GM23338 (cell line): ENCODE results near the gene DLL4. TPM values are rescaled to one million over a fixed set of nuclear protein-coding genes. Genes with fewer than 3 reads are reported as not detected.

Source experiments
- ATAC-seq: fragments of 200-7000 bp; cut with Tn5 transposase; 3 replicates; pipeline ENCODE4 v1.9.1; 2020
- DNase-seq: peaks from one replicate; pipeline ENCODE4 v3.0.0-alpha.2; 2015; ENCODE audit warnings: low spot score
- H2AFZ ChIP-seq: fragments of 200-600 bp; sonication (generic); 2 replicates; pipeline ENCODE4 v1.8.0; 2016; ENCODE audit warnings: antibody characterized with exemption, mild to moderate bottlenecking, moderate library complexity
- H3F3A ChIP-seq: fragments of 200-600 bp; sonication (generic); replicated peaks from 2 replicates; pipeline ENCODE4 v1.8.0; 2017; ENCODE audit warnings: antibody characterized with exemption, mixed run types, low read depth
- H3K27ac ChIP-seq: fragments of 200-600 bp; sonication (generic); 2 replicates; pipeline ENCODE4 v1.6.1; 2016; ENCODE audit warnings: low read depth
- H3K27me3 ChIP-seq: fragments of 200-600 bp; sonication (generic); 2 replicates; pipeline ENCODE4 v1.8.0; 2016; ENCODE audit warnings: mild to moderate bottlenecking, mixed run types, moderate library complexity; ENCODE audit not compliant: insufficient read depth
- H3K36me3 ChIP-seq: fragments of 200-600 bp; sonication (generic); 2 replicates; pipeline ENCODE4 v1.8.0; 2016; ENCODE audit warnings: mild to moderate bottlenecking; ENCODE audit not compliant: insufficient read depth
- H3K4me1 ChIP-seq: fragments of 200-600 bp; sonication (generic); 2 replicates; pipeline ENCODE4 v1.8.0; 2016; ENCODE audit warnings: mild to moderate bottlenecking, moderate library complexity; ENCODE audit not compliant: insufficient read depth
- H3K4me2 ChIP-seq: fragments of 200-600 bp; sonication (generic); 2 replicates; pipeline ENCODE4 v1.7.1; 2017; ENCODE audit warnings: mixed run types
- H3K4me3 ChIP-seq: fragments of 200-600 bp; sonication (generic); 2 replicates; pipeline ENCODE4 v1.6.1; 2016; ENCODE audit warnings: mixed run types
- H3K79me2 ChIP-seq: fragments of 200-600 bp; sonication (generic); replicated peaks from 2 replicates; pipeline ENCODE4 v1.8.0; 2017; ENCODE audit warnings: mild to moderate bottlenecking; ENCODE audit not compliant: insufficient read depth
- H3K9me2 ChIP-seq: fragments of 200-600 bp; sonication (generic); 2 replicates; pipeline ENCODE4 v1.8.0; 2017; ENCODE audit not compliant: insufficient read depth
- H4K20me1 ChIP-seq: fragments of 200-600 bp; sonication (generic); replicated peaks from 2 replicates; pipeline ENCODE4 v1.8.0; 2017; ENCODE audit warnings: mild to moderate bottlenecking; ENCODE audit not compliant: insufficient read depth
- H3K27ac Mint-ChIP-seq: 2 replicates; pipeline ENCODE4 v1.8.0; 2020; ENCODE audit warnings: inconsistent platforms, mild to moderate bottlenecking, moderate library complexity, mixed read lengths
- H3K27me3 Mint-ChIP-seq: 3 replicates; pipeline ENCODE4 v1.8.0; 2022; ENCODE audit warnings: low read depth, mild to moderate bottlenecking, moderate library complexity, mixed read lengths, inconsistent platforms; ENCODE audit not compliant: insufficient read depth, poor library complexity
- H3K36me3 Mint-ChIP-seq: 3 replicates; pipeline ENCODE4 v1.8.0; 2021; ENCODE audit warnings: low read depth, mild to moderate bottlenecking, inconsistent platforms, moderate library complexity, mixed read lengths
- H3K4me1 Mint-ChIP-seq: 3 replicates; pipeline ENCODE4 v1.8.0; 2020; ENCODE audit warnings: mild to moderate bottlenecking, inconsistent platforms, mixed read lengths
- H3K4me3 Mint-ChIP-seq: 3 replicates; pipeline ENCODE4 v1.8.0; 2021; ENCODE audit warnings: moderate library complexity, mild to moderate bottlenecking, inconsistent platforms, mixed read lengths
- H3K9me3 Mint-ChIP-seq: 3 replicates; pipeline ENCODE4 v1.8.0; 2020; ENCODE audit warnings: moderate library complexity, mild to moderate bottlenecking, inconsistent platforms, mixed read lengths
- CREB1 ChIP-seq: fragments of 250-450 bp; sonication (Bioruptor Pico); IDR thresholded peaks from 2 replicates; pipeline ENCODE4 v1.5.0; 2020; ENCODE audit warnings: low read depth, mild to moderate bottlenecking, moderate library complexity
- EZH2 ChIP-seq: fragments of 200-600 bp; sonication (generic); IDR thresholded peaks from one replicate; pipeline ENCODE4 v1.8.0; 2017; ENCODE audit warnings: antibody characterized with exemption, mild to moderate bottlenecking, low read depth; ENCODE audit not compliant: unreplicated experiment
- EZH2phosphoT487 ChIP-seq: fragments of 200-600 bp; sonication (generic); IDR thresholded peaks from one replicate; pipeline ENCODE4 v1.8.1; 2018; ENCODE audit warnings: antibody characterized with exemption; ENCODE audit not compliant: unreplicated experiment
- JUNB ChIP-seq: IDR thresholded peaks from one replicate; pipeline ENCODE4 v1.6.1; 2016; ENCODE audit warnings: antibody characterized with exemption; ENCODE audit not compliant: unreplicated experiment
- NANOG ChIP-seq: IDR thresholded peaks from 2 replicates; pipeline ENCODE4 v1.6.1; 2016; ENCODE audit warnings: antibody characterized with exemption, borderline replicate concordance
- POLR2AphosphoS5 ChIP-seq: IDR thresholded peaks from 2 replicates; pipeline ENCODE4 v1.6.1; 2016; ENCODE audit warnings: antibody characterized with exemption, low read depth
- STAT1 ChIP-seq: IDR thresholded peaks from one replicate; pipeline ENCODE4 v1.6.1; 2016; ENCODE audit warnings: antibody characterized with exemption; ENCODE audit not compliant: unreplicated experiment
- ZNF114 ChIP-seq: fragments of 250-450 bp; sonication (Bioruptor Pico); IDR thresholded peaks from 2 replicates; pipeline ENCODE4 v1.5.0; 2020; ENCODE audit warnings: mild to moderate bottlenecking, moderate library complexity
- ZNF331 ChIP-seq: fragments of 250-450 bp; sonication (Bioruptor Pico); IDR thresholded peaks from 2 replicates; pipeline ENCODE4 v1.5.0; 2020; ENCODE audit warnings: low read depth, mild to moderate bottlenecking, moderate library complexity
- polyA plus RNA-seq: library from polyadenylated mRNA; unstranded; fragments of >200 nt; fragmentation: Nextera tagmentation; extraction: Ambion mirVana; gene quantifications from 2 replicates; pipeline ENCODE4 v1.2.1, GENCODE V29; 2016
- total RNA-seq: library from RNA; depleted of rRNA; stranded (reverse); fragments of >200 nt; shearing (Covaris generic); gene quantifications from 2 replicates; pipeline ENCODE4 v1.2.3, GENCODE V29; 2014
- TF ChIP-seq, protein P1 (sequence below): fragments of 250-450 bp; sonication (Bioruptor Pico); IDR thresholded peaks from 2 replicates; pipeline ENCODE4 v1.5.0; 2020; ENCODE audit warnings: mild to moderate bottlenecking, moderate library complexity
- TF ChIP-seq, protein P2 (sequence below), 2 experiments: fragments of 200-600 bp in 1 of 2; sonication (generic) in 1 of 2; conservative IDR thresholded peaks; 2 replicates each; pipeline versions ENCODE4 v1.5.1 to v1.6.1; 2016 to 2017; ENCODE audit warnings: antibody characterized with exemption in 2 of 2, low read depth in 2 of 2, mild to moderate bottlenecking in 2 of 2, moderate library complexity in 1 of 2
- TF ChIP-seq, protein P3 (sequence below): IDR thresholded peaks from one replicate; pipeline ENCODE4 v1.6.1; 2018; ENCODE audit warnings: antibody characterized with exemption; ENCODE audit not compliant: unreplicated experiment
- TF ChIP-seq, protein P4 (sequence below): IDR thresholded peaks from 2 replicates; pipeline ENCODE4 v1.6.1; 2016; ENCODE audit warnings: antibody characterized with exemption

DLL4 gene
- total and polyA plus RNA-seq, 2 experiments from 2014 or later: 0.31 to 0.99 TPM

DNA sequence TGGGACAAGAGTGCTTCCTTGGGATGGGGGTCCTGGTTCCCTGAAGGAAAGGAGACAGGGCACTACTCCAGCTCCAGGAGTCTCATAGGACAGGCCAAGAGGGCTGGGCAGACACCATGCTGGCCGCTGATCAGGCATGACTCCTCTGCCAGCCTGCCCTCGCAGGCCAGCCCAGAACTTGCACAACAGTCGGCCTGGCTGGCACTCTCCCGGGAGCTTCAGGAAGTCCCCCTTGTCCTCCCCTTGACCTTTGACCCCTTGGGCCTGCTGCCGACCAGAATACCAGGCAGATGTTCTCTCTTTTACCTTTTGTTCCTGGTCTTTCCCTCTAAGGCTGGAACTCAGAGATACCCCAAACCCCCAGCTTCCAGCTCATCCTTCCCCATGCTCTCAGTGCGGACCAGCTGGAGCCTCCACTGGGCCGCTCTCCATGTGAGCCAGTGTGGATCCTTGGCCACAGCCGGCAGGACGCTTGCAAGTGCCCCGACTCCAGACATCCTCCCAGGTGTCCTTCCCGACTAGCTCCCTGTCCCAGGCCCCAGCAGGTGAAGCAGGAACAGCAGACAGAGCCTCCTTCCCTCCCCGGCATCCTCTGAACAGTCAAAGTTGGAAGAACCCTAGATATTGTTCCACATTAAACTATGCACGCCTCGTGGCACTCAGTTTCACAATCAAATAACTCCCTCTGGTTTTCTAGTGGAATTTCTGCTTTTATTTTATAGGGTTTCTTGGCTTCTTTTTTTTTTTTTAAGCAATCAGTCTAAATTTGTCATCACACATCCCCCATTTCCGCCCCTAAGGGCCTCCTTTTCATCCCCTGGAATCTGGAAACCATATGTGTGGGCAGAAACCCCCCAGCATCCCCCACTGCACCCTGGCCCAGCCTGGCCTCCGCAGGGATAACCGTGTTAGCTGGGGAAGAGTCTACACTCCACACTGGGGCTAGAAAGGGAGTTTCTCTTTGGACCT lies 19.2 kb upstream of the DLL4 start:
- Mint-ChIP-seq H3K27ac (no peak overlapping the region), H3K36me3 (peaks cover 6% of the 10 kb centered on the region; the same call in 2 of the 3 replicates), H3K4me1 (peaks cover 43% of the 10 kb centered on the region), H3K27me3 (peaks cover 12% of the 10 kb centered on the region), H3K4me3 (no peak overlapping the region; the same call in 2 of the 3 replicates), H3K9me3 (no peaks in the 10 kb centered on the region)
- H3K4me3 ChIP-seq: no peak overlapping the region
- H4K20me1 ChIP-seq: no peaks in the 10 kb centered on the region; the same call in 1 of the 2 replicates
- no peaks in the 10 kb centered on the region for H3K9me2 ChIP-seq
- no peak overlapping the region for H2AFZ ChIP-seq
- H3K36me3 ChIP-seq: no peaks in the 10 kb centered on the region
- no peaks in the 10 kb centered on the region for H3K79me2 ChIP-seq
- ATAC-seq: no peak
- peaks cover 31% of the 10 kb centered on the region for H3K4me1 ChIP-seq
- no peaks in the 10 kb centered on the region for H3K27me3 ChIP-seq
- DNase-seq: no peak
- H3F3A ChIP-seq: peaks cover 10% of the 10 kb centered on the region; the same call in 1 of the 2 replicates
- no peak for TF ChIP-seq CREB1
- TF ChIP-seq, protein P1, sequence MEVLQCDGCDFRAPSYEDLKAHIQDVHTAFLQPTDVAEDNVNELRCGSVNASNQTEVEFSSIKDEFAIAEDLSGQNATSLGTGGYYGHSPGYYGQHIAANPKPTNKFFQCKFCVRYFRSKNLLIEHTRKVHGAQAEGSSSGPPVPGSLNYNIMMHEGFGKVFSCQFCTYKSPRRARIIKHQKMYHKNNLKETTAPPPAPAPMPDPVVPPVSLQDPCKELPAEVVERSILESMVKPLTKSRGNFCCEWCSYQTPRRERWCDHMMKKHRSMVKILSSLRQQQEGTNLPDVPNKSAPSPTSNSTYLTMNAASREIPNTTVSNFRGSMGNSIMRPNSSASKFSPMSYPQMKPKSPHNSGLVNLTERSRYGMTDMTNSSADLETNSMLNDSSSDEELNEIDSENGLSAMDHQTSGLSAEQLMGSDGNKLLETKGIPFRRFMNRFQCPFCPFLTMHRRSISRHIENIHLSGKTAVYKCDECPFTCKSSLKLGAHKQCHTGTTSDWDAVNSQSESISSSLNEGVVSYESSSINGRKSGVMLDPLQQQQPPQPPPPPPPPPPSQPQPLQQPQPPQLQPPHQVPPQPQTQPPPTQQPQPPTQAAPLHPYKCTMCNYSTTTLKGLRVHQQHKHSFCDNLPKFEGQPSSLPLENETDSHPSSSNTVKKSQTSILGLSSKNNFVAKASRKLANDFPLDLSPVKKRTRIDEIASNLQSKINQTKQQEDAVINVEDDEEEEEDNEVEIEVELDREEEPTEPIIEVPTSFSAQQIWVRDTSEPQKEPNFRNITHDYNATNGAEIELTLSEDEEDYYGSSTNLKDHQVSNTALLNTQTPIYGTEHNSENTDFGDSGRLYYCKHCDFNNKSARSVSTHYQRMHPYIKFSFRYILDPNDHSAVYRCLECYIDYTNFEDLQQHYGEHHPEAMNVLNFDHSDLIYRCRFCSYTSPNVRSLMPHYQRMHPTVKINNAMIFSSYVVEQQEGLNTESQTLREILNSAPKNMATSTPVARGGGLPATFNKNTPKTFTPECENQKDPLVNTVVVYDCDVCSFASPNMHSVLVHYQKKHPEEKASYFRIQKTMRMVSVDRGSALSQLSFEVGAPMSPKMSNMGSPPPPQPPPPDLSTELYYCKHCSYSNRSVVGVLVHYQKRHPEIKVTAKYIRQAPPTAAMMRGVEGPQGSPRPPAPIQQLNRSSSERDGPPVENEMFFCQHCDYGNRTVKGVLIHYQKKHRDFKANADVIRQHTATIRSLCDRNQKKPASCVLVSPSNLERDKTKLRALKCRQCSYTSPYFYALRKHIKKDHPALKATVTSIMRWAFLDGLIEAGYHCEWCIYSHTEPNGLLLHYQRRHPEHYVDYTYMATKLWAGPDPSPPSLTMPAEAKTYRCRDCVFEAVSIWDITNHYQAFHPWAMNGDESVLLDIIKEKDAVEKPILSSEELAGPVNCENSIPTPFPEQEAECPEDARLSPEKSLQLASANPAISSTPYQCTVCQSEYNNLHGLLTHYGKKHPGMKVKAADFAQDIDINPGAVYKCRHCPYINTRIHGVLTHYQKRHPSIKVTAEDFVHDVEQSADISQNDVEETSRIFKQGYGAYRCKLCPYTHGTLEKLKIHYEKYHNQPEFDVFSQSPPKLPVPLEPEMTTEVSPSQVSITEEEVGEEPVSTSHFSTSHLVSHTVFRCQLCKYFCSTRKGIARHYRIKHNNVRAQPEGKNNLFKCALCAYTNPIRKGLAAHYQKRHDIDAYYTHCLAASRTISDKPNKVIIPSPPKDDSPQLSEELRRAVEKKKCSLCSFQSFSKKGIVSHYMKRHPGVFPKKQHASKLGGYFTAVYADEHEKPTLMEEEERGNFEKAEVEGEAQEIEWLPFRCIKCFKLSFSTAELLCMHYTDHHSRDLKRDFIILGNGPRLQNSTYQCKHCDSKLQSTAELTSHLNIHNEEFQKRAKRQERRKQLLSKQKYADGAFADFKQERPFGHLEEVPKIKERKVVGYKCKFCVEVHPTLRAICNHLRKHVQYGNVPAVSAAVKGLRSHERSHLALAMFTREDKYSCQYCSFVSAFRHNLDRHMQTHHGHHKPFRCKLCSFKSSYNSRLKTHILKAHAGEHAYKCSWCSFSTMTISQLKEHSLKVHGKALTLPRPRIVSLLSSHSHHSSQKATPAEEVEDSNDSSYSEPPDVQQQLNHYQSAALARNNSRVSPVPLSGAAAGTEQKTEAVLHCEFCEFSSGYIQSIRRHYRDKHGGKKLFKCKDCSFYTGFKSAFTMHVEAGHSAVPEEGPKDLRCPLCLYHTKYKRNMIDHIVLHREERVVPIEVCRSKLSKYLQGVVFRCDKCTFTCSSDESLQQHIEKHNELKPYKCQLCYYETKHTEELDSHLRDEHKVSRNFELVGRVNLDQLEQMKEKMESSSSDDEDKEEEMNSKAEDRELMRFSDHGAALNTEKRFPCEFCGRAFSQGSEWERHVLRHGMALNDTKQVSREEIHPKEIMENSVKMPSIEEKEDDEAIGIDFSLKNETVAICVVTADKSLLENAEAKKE (CRISPR knock-in tag): no peak
- no peak for TF ChIP-seq STAT1
- TF ChIP-seq, protein P2, sequence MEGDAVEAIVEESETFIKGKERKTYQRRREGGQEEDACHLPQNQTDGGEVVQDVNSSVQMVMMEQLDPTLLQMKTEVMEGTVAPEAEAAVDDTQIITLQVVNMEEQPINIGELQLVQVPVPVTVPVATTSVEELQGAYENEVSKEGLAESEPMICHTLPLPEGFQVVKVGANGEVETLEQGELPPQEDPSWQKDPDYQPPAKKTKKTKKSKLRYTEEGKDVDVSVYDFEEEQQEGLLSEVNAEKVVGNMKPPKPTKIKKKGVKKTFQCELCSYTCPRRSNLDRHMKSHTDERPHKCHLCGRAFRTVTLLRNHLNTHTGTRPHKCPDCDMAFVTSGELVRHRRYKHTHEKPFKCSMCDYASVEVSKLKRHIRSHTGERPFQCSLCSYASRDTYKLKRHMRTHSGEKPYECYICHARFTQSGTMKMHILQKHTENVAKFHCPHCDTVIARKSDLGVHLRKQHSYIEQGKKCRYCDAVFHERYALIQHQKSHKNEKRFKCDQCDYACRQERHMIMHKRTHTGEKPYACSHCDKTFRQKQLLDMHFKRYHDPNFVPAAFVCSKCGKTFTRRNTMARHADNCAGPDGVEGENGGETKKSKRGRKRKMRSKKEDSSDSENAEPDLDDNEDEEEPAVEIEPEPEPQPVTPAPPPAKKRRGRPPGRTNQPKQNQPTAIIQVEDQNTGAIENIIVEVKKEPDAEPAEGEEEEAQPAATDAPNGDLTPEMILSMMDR (conservative IDR thresholded peaks at IDR 0.05; ENCODE audit: low read depth in 2 of 2): no peak
- TF ChIP-seq, protein P3, sequence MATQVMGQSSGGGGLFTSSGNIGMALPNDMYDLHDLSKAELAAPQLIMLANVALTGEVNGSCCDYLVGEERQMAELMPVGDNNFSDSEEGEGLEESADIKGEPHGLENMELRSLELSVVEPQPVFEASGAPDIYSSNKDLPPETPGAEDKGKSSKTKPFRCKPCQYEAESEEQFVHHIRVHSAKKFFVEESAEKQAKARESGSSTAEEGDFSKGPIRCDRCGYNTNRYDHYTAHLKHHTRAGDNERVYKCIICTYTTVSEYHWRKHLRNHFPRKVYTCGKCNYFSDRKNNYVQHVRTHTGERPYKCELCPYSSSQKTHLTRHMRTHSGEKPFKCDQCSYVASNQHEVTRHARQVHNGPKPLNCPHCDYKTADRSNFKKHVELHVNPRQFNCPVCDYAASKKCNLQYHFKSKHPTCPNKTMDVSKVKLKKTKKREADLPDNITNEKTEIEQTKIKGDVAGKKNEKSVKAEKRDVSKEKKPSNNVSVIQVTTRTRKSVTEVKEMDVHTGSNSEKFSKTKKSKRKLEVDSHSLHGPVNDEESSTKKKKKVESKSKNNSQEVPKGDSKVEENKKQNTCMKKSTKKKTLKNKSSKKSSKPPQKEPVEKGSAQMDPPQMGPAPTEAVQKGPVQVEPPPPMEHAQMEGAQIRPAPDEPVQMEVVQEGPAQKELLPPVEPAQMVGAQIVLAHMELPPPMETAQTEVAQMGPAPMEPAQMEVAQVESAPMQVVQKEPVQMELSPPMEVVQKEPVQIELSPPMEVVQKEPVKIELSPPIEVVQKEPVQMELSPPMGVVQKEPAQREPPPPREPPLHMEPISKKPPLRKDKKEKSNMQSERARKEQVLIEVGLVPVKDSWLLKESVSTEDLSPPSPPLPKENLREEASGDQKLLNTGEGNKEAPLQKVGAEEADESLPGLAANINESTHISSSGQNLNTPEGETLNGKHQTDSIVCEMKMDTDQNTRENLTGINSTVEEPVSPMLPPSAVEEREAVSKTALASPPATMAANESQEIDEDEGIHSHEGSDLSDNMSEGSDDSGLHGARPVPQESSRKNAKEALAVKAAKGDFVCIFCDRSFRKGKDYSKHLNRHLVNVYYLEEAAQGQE: no peak
- TF ChIP-seq ZNF331: no peak
- TF ChIP-seq EZH2: no peak
- no peak for TF ChIP-seq NANOG
- no peak for TF ChIP-seq EZH2phosphoT487
- TF ChIP-seq, protein P4, sequence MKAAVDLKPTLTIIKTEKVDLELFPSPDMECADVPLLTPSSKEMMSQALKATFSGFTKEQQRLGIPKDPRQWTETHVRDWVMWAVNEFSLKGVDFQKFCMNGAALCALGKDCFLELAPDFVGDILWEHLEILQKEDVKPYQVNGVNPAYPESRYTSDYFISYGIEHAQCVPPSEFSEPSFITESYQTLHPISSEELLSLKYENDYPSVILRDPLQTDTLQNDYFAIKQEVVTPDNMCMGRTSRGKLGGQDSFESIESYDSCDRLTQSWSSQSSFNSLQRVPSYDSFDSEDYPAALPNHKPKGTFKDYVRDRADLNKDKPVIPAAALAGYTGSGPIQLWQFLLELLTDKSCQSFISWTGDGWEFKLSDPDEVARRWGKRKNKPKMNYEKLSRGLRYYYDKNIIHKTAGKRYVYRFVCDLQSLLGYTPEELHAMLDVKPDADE: no peak
- no peak for TF ChIP-seq JUNB
- no peak for TF ChIP-seq ZNF114
- TF ChIP-seq POLR2AphosphoS5: no peak
- no peak overlapping the region for H3K4me2 ChIP-seq
- no peak overlapping the region for H3K27ac ChIP-seq
